Loucy (cell line): ENCODE results near the gene CCZ1.
"Not testable (repeated sequence)": the region's sequence is repeated elsewhere in the genome, so short reads cannot be mapped to it uniquely, and the experiment has no call there.

ENCODE experiments used
- EZH2phosphoT487 ChIP-seq: fragments of 200-600 bp; IDR thresholded peaks from 2 replicates; pipeline ENCODE4 v1.6.1; 2018; ENCODE audit warnings: antibody characterized with exemption, mild to moderate bottlenecking, moderate library complexity, borderline replicate concordance
- TF ChIP-seq, protein P1 (sequence below): fragments of 200-600 bp; sonication (generic); conservative IDR thresholded peaks from 2 replicates; pipeline ENCODE4 v1.5.1; 2014; ENCODE audit warnings: mild to moderate bottlenecking, antibody characterized with exemption, low read length

- not testable (repeated sequence) for TF ChIP-seq EZH2phosphoT487
- TF ChIP-seq, protein P1, sequence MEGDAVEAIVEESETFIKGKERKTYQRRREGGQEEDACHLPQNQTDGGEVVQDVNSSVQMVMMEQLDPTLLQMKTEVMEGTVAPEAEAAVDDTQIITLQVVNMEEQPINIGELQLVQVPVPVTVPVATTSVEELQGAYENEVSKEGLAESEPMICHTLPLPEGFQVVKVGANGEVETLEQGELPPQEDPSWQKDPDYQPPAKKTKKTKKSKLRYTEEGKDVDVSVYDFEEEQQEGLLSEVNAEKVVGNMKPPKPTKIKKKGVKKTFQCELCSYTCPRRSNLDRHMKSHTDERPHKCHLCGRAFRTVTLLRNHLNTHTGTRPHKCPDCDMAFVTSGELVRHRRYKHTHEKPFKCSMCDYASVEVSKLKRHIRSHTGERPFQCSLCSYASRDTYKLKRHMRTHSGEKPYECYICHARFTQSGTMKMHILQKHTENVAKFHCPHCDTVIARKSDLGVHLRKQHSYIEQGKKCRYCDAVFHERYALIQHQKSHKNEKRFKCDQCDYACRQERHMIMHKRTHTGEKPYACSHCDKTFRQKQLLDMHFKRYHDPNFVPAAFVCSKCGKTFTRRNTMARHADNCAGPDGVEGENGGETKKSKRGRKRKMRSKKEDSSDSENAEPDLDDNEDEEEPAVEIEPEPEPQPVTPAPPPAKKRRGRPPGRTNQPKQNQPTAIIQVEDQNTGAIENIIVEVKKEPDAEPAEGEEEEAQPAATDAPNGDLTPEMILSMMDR = not testable (repeated sequence)
These were observed 26.1 kb downstream of the CCZ1 start for GRCh38 chr7:5924630-5925029.
